Measurements from ENCODE around the gene NR1D1.

The NR1D1 gene

GRCh38 chr17:40074871-40075200 is 25.6 kb downstream of the NR1D1 start:
- DNase-seq, result no peak

GRCh38 chr17:40074175-40074512 is 26.2 kb downstream of the NR1D1 start:
- DNase-seq, result no peak

GRCh38 chr17:40073454-40074174 is 26.8 kb downstream of the NR1D1 start:
- no peak for DNase-seq

- no peak for DNase-seq
Measured at GRCh38 chr17:40072735-40073346, 27.5 kb downstream of the NR1D1 start.

- no peak for DNase-seq
Measured at GRCh38 chr17:40072040-40072734, 28.2 kb downstream of the NR1D1 start.

GRCh38 chr17:40071313-40072039 is 28.9 kb downstream of the NR1D1 start:
- DNase-seq, result no peak

- no peak for DNase-seq
Measured at GRCh38 chr17:40070709-40071312, 29.6 kb downstream of the NR1D1 start.

GRCh38 chr17:40069751-40070708 is 30.4 kb downstream of the NR1D1 start:
- no peak for DNase-seq

GRCh38 chr17:40068917-40069750 is 31.3 kb downstream of the NR1D1 start:
- peak; percentile 25 for DNase-seq

GRCh38 chr17:40068584-40068916 is 31.8 kb downstream of the NR1D1 start:
- DNase-seq, result no peak

GRCh38 chr17:40068129-40068581 is 32.2 kb downstream of the NR1D1 start:
- no peak for DNase-seq

- DNase-seq, result no peak
Measured at GRCh38 chr17:40067710-40068109, 32.7 kb downstream of the NR1D1 start.

- DNase-seq, result no peak
Measured at GRCh38 chr17:40065769-40066510, 34.4 kb downstream of the NR1D1 start.

- DNase-seq, result no peak
Measured at GRCh38 chr17:40064971-40065768, 35.2 kb downstream of the NR1D1 start.

- no peak for DNase-seq
Measured at GRCh38 chr17:40063901-40064531, 36.4 kb downstream of the NR1D1 start.

- no peak for DNase-seq
Measured at GRCh38 chr17:40063187-40063771, 37.1 kb downstream of the NR1D1 start.

- peak; percentile 61 for DNase-seq
Measured at GRCh38 chr17:40062329-40063186, 37.8 kb downstream of the NR1D1 start, which contains the start of gene THRA. Gene THRA (plus strand): TSS chr17:40062965. CDS start chr17:40074489, 11,524 bp downstream.
